HK-2 (cell line): ENCODE results near the gene PRKG1.
"Not testable (repeated sequence)": the region's sequence is repeated elsewhere in the genome, so short reads cannot be mapped to it uniquely, and the experiment has no call there.

Source experiments
- DNase-seq: peaks from one replicate; pipeline ENCODE4 v3.0.0-alpha.2; 2018; ENCODE audit not compliant: unreplicated experiment

Gene PRKG1

GRCh38 chr10:51377070-51377931, 303.0 kb downstream of the PRKG1 start:
- no peak for DNase-seq

DNA sequence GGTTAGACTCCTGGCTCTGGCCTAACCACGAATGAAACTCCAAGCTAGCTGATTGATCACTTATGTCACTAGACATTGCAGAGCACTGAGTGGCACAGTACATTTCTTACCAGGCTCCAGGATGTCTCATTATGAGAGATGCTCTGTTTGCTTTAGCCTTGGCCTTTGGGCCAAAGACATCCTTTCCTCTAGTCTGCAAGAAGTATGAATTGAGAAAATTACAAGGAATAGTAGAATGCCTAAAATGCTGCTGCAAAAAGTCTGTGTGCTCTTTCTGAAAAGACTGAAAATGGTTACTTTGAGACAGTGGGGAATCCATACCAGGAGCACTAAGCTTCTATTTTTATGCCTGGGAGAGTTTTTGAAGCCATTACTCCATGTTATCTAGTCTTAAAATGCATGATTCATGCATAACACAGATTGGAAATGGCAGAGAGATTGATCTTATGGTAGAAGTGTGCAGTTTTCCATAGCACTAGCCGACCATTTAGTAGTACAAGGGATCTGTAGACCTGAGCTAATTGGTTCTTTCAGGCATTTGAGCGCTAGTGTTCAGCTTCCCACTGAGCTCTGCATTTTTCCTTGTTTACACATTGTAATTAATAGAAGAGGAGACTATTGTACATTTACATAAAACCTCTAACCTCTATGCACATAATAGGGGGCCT, 303.8 kb downstream of the PRKG1 start:
- DNase-seq: no peak

DNA sequence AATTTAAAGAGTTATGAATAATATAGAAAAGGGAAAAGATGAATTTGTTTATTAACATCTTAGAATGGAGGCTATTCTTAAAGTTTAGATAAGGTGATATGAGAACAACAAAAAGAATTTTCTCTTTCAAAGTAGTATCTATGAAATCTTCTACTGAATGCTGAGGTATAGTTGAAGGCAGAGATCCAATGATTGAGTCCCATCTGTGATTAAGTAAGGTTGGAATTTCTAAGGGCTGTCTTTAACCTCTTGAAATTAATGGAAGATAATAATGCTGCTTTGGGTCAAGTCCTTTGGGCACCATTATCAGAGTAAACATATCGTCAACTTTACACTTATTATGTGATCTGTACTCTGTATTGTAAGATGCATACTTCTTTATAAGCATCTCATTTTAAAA, 307.9 kb downstream of the PRKG1 start:
- DNase-seq: no peak

GRCh38 chr10:51384971-51385370, 310.7 kb downstream of the PRKG1 start:
- no peak for DNase-seq

DNA sequence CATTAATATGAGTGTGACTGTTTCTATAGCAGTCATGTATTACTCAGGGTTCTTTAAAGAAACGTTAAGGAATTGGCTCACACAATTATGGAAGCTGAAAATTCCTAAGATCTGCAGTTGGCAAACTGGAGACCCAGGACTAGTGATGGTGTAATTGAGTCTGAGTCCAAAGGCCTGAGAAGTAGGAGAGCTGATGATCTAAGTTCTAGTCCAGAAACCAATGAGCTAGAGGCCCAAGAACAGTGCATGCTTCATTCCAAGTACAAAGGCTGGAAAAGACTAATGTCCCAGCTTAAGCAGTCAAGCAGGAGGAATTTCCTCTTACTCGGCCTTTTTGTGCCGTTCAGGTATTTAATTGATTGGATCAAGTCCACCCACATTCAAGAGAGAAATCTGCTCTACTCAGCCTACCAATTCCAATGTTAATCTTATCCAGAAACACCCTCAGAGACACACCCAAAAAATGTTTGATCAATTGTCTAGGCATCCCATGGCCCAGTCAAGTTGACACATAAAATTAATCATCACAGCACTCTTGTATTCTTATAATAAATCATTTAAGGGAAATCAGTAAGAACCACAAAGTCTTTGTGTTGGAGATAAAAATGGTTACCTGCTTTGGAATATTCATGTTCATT, 312.1 kb downstream of the PRKG1 start:
- no peak for DNase-seq

DNA sequence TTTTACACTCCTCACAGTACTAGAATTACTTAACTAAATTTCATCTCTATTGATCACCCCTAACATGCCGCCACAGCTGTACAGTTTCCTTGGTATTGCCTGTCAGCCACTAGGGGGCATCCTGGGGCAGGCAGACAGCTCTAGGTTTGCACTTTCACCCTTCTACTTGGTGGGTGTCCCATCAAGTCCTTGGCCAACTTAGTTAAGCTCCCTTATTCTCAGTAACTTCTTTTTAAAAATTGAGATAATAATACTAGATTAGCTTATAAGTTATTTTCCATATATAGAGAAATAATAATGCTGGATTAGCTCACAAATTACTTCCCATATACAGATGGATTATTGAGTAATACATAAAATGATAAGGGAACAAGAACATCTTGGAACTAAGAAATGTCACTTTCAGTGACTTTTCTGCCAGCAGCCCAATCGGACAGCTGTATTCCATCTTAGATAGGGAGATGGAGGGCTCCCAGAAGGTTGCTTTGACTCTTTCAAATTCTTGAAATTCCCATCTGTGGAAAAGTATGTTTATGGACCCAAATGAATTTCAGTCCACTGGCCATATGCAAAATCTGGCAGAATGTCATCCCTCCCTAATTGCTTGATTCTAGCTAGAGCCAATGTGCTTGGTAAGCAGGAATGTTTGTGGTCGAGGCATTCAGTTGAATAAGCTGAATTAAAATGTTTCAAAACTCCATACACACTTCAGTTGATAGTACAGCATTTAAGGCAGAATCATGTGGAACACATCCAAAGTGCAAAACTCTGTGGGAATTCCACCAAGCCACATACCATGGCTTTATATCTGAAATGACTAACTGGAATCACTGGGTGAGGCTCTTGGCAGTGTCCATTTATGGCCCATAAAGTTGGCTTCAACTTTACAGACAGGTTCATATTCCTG, 315.4 kb downstream of the PRKG1 start:
- peak; percentile 34 for DNase-seq

DNA sequence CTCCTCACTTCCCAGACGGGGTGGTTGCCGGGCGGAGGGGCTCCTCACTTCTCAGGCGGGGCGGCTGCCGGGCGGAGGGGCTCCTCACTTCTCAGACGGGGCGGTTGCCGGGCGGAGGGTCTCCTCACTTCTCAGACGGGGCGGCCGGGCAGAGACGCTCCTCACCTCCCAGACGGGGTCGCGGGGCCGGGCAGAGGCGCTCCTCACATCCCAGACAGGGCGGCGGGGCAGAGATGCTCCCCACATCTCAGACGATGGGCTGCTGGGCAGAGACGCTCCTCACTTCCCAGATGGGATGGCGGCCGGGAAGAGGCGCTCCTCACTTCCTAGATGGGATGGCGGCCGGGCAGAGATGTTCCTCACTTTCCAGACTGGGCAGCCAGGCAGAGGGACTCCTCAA, 318.7 kb downstream of the PRKG1 start:
- not testable (repeated sequence) for DNase-seq

DNA sequence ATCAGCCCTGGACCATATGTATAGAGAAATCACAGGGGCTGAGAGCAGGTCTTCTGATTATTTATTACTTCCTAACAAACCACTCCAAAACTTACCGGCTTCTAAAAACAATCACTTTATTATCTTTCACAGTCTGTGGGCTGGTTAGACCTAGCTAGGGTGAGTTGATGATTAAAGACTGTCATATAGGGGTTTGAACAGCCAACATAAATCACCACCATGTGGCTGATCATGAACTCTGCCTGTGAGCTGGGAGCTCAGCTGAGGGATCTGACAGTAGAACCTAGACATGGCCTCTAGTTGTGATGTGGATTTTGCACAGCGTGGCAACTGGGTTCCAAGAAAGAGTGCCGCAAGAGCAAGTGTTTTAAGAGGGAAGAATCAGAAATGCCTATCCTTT, 319.8 kb downstream of the PRKG1 start:
- no peak for DNase-seq

GRCh38 chr10:51397244-51397643, 323.0 kb downstream of the PRKG1 start:
- DNase-seq: no peak

GRCh38 chr10:51397695-51398094, 323.4 kb downstream of the PRKG1 start:
- DNase-seq: no peak

GRCh38 chr10:51399840-51400239, 325.6 kb downstream of the PRKG1 start:
- DNase-seq: no peak

DNA sequence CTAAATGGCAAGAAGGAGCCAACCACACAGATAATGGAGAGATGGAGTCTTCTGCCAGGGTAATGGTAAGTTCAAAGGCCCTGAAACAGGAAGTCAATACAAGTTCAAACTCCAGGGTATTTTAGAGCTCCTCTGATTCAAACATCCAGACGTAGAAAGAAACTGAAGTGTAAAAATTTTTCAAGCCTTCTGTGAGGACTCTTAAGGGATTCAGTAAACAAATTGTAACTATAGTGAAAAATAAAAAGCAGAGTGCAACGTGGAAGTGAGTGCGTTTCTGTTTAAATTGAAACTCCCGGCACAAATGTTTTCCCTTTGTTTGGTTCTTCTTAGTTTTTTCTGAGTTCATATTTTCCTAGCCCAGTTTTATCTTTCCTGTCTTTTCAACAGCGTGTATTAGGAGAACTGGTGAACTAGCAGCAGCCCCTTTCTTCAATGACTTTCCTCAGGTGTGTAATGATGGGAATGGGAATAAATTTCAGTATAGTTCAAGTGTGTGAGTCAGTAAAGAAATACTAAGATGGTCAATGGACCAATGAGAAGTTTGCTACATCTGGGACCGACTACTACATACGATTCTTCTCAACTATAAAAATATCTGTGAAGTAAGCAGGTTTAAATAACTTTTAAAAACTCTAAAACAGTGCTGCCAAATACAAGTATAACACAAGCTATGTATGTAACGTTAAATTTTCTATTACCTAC, 326.3 kb downstream of the PRKG1 start:
- no peak for DNase-seq

DNA sequence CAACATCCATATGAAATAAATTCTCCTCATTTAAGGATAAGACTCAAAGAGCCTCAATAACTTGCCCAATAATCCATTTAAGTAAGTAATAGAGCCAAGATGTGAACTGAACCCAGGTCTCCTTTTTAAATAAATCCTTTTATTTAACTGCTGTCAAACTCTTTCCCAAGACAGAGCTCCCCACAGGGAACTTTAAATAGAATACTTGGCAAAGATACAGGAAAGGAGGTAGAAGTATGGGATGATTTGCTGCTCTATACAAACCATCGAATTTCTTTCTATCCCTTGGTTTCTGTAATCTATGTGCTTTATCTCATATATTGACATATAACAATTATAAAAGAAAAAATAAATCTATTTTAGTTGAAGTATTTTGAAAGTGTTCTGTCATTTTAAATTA, 329.2 kb downstream of the PRKG1 start:
- no peak for DNase-seq

DNA sequence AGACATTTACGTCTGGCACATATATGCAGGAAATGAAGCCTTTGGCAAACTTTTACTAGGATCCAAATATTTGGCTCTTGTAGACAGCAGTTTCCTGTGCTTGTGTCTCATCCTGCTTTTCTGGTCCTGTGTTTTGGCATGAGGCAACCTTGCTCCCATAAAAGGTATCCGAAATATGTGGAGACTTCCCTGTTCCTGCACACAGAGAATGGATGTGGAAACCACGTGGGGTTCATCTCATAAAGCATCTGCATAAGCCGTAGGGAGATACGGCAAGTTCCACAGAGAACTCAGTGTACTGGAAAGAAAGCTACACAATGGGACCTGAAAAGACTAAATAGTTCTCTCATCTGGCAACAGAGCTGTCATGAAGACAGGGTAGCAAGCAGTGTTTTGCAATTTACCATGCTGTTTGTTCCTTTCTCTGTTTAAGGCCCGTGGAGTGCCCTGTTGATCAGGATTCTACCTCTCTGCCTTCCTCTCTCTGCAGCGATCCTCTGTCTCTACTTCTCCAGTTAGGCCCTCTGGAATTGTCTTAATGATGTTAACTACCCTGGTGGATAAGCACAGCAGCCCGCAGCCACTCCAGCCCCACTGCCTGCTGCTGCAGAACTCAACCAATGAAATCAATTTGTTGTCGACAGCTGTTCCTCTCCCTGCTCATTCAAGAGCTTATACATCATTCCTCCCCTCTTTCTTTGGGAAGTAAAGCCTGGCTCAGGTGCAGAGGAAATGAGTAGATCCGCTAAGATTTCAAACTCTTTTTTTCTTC, 331.5 kb downstream of the PRKG1 start:
- DNase-seq: no peak

GRCh38 chr10:51406581-51406980, 332.3 kb downstream of the PRKG1 start:
- DNase-seq: no peak

GRCh38 chr10:51416494-51416893, 342.2 kb downstream of the PRKG1 start:
- DNase-seq: no peak

DNA sequence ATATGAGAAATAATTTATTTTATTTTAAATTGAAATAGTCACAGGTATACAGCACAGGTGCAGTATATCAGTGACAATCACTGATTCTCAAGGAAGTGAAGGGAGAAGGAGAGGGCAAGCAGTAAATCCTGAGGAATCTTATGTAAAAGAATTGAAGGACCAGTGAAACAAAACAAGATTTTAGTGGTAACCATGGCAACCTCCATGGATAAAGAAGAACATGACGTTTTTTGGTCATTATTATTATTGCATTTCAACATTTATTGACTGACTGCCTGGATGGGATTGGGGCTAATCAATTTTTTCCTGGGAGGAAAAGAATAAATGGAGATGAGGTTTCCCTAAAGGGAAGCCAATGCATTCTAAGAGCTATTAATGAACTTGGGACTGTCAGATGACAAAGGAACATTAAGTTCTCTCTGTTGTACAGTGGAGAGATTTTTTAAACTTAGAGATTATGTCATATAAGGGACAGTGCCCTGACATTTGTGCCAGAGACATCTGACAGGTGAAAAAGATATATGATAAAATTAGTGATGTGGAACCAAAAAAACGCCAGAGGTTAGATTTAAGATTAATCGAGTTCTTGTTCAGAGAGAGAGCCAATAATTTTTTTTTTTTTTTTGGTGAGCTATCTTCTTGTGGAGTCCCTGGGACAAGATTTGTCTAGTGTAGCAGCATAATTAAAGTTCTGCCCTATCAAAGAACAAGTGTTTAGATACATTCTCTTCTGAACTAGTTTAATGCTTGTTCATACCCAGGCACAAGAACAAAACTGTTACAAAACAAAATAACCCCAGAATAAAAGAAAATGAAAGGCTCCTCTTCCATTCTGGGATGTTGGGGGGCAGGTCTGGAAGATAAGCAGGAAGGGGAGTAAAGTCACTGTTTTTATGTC, 345.2 kb downstream of the PRKG1 start:
- DNase-seq: no peak

DNA sequence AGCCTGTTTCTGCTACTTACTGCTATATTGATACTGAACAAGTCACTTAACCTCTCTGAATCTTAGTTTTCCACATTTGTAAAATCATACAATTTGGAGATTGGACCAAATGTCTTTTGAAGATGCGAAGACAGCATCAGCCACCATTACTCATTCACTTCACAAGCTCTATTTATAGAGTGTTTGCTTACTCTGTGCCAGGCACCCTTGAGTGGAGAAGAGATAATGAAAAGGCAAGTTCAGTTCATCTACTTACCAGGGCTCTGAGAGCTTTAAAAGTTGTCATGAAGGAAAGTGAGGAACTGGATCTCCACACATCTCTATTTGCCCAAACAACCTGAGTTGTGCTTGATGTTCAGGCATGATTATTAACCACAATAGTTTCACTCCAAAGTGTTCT, 347.6 kb downstream of the PRKG1 start:
- DNase-seq: no peak
